HL-60 (cell line): ENCODE data around the gene HNF1B.

Experiments used
- DNase-seq, 2 experiments: peaks; one replicate each; pipeline ENCODE4 v3.0.0-alpha.2; 2010 to 2020; ENCODE audit warnings: low read depth in 1 of 2, low spot score in 1 of 2
- H3K27ac ChIP-seq: fragments of 250-450 bp; sonication (Bioruptor Pico); replicated peaks from 2 replicates; pipeline ENCODE4 v1.5.1; 2020; ENCODE audit warnings: mild to moderate bottlenecking, moderate library complexity
- H3K27me3 ChIP-seq: fragments of 250-450 bp; sonication (Bioruptor Pico); 2 replicates; pipeline ENCODE4 v1.5.1; 2021; ENCODE audit warnings: mild to moderate bottlenecking, moderate library complexity; ENCODE audit not compliant: insufficient read depth, poor library complexity, severe bottlenecking
- H3K4me3 ChIP-seq: replicated peaks from 2 replicates; pipeline ENCODE4 v1.5.1; 2011; ENCODE audit warnings: mild to moderate bottlenecking, control low read depth, low read length; ENCODE audit not compliant: insufficient read depth
- CTCF ChIP-seq: IDR thresholded peaks from one replicate; pipeline ENCODE4 v1.5.1; 2011; ENCODE audit warnings: low read length, control low read depth, inconsistent platforms; ENCODE audit not compliant: insufficient read depth
- GABPA ChIP-seq: IDR thresholded peaks from 2 replicates; pipeline ENCODE4 v1.6.1; 2012; ENCODE audit warnings: low read depth
- POLR2AphosphoS5 ChIP-seq: IDR thresholded peaks from 2 replicates; pipeline ENCODE4 v1.6.1; 2012; ENCODE audit warnings: low read depth
- REST ChIP-seq: IDR thresholded peaks from 2 replicates; pipeline ENCODE4 v1.6.1; 2012; ENCODE audit warnings: low read depth; ENCODE audit not compliant: insufficient replicate concordance
- SPI1 ChIP-seq: IDR thresholded peaks from 2 replicates; pipeline ENCODE4 v1.6.1; 2012; ENCODE audit warnings: low read depth, mild to moderate bottlenecking, borderline replicate concordance

HNF1B gene

GRCh38 chr17:37743612-37743874 lies 1.3 kb downstream of the HNF1B start:
- Histone ChIP-seq H3K4me3 (no peak overlapping the region), H3K27me3 (peaks cover 85% of the 10 kb centered on the region), H3K27ac (no peak overlapping the region)
- no peak for DNase-seq
- TF ChIP-seq CTCF (no peak), GABPA (no peak), POLR2AphosphoS5 (no peak), SPI1 (no peak), REST (no peak)

GRCh38 chr17:37742762-37743611 lies 1.9 kb downstream of the HNF1B start:
- Histone ChIP-seq H3K27ac (no peak overlapping the region), H3K27me3 (peaks cover 91% of the 10 kb centered on the region), H3K4me3 (no peak overlapping the region; the same call in 1 of the 2 replicates)
- DNase-seq, result no peak
- TF ChIP-seq CTCF, result no peak
- TF ChIP-seq REST, result no peak
- TF ChIP-seq GABPA, result no peak
- no peak for TF ChIP-seq POLR2AphosphoS5
- TF ChIP-seq SPI1, result no peak

- Histone ChIP-seq H3K27ac (no peak overlapping the region), H3K4me3 (peak overlapping the region; percentile 31), H3K27me3 (peaks cover 86% of the 10 kb centered on the region)
- no peak for DNase-seq
- TF ChIP-seq POLR2AphosphoS5, result no peak
- TF ChIP-seq REST, result no peak
- TF ChIP-seq GABPA, result no peak
- TF ChIP-seq SPI1, result no peak
- TF ChIP-seq CTCF, result no peak
Observed at GRCh38 chr17:37742116-37742761, 2.6 kb downstream of the HNF1B start.
